GM18873 (cell line): Measurements from ENCODE around the gene KANK2.
A peak's percentile ranks its signal among the peaks of the same experiment; 100 is the strongest.

Experiments
- ATAC-seq: cut with Tn5 transposase; IDR thresholded peaks from one replicate; pipeline ENCODE4 v1.9.1; 2021; ENCODE audit warnings: mild to moderate bottlenecking, moderate library complexity, moderate number of reproducible peaks; ENCODE audit not compliant: unreplicated experiment, low FRiP score

KANK2 gene

GRCh38 chr19:11197291-11198174 lies at the start of gene KANK2:
Gene KANK2 (minus strand): TSS chr19:11197545. CDS start chr19:11194511, 3,034 bp downstream.
- ATAC-seq, result peak; percentile 49

GRCh38 chr19:11246941-11247340 lies 49.6 kb upstream of the KANK2 start:
- ATAC-seq, result no peak

- ATAC-seq, result no peak
Measured at GRCh38 chr19:11244846-11245589, 47.7 kb upstream of the KANK2 start.

GRCh38 chr19:11243798-11244169 lies 46.4 kb upstream of the KANK2 start:
- no peak for ATAC-seq

GRCh38 chr19:11242864-11243797 lies 45.8 kb upstream of the KANK2 start:
- no peak for ATAC-seq

GRCh38 chr19:11242025-11242424 lies 44.7 kb upstream of the KANK2 start:
- ATAC-seq, result no peak

GRCh38 chr19:11240008-11240444 lies 42.7 kb upstream of the KANK2 start:
- no peak for ATAC-seq

GRCh38 chr19:11239377-11240000 lies 42.1 kb upstream of the KANK2 start, which contains the start of gene ANGPTL8:
Gene ANGPTL8 (plus strand): TSS chr19:11239619. CDS start chr19:11239638, 19 bp downstream.
- no peak for ATAC-seq

GRCh38 chr19:11238781-11239376 lies 41.5 kb upstream of the KANK2 start:
- ATAC-seq, result no peak

GRCh38 chr19:11238041-11238440 lies 40.7 kb upstream of the KANK2 start:
- ATAC-seq, result no peak

- no peak for ATAC-seq
Measured at GRCh38 chr19:11237321-11237720, 40.0 kb upstream of the KANK2 start.

GRCh38 chr19:11236324-11237301 lies 39.3 kb upstream of the KANK2 start:
- ATAC-seq, result no peak

GRCh38 chr19:11234486-11235075 lies 37.2 kb upstream of the KANK2 start:
- no peak for ATAC-seq

GRCh38 chr19:11233073-11233472 lies 35.7 kb upstream of the KANK2 start:
- no peak for ATAC-seq

GRCh38 chr19:11232555-11232954 lies 35.2 kb upstream of the KANK2 start:
- no peak for ATAC-seq

GRCh38 chr19:11230621-11231386 lies 33.5 kb upstream of the KANK2 start:
- no peak for ATAC-seq

GRCh38 chr19:11227195-11227886 lies 30.0 kb upstream of the KANK2 start:
- ATAC-seq, result no peak
